GM15510 (cell line): ENCODE data around the gene CHD9.

Experiments
- POLR2A ChIP-seq: IDR thresholded peaks from 3 replicates; pipeline ENCODE4 v1.6.1; 2011; ENCODE audit warnings: borderline replicate concordance; ENCODE audit not compliant: insufficient read length; ENCODE audit errors: extremely low read depth

The CHD9 gene

GRCh38 chr16:53291757-53292392 lies 237.1 kb downstream of the CHD9 start:
- no peak for TF ChIP-seq POLR2A

DNA sequence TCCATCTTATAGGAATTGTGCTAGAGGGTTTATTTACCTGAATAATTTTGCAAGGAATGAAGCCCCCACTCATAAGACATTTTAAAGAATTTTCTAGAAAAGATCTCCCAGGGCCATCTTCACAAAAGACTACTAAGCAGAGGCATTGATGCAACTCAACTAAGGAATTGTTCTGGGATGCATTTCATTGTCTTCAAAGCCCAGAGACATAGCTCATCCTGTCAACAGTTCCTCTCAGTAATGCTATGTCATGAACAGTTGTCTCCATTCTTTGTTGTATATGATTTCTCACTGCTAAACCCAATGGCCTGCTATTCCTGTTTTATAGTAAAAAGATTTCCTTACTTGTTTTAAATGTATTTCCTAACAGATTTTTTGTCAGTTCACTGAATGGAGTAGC lies 242.7 kb downstream of the CHD9 start:
- TF ChIP-seq POLR2A: no peak

DNA sequence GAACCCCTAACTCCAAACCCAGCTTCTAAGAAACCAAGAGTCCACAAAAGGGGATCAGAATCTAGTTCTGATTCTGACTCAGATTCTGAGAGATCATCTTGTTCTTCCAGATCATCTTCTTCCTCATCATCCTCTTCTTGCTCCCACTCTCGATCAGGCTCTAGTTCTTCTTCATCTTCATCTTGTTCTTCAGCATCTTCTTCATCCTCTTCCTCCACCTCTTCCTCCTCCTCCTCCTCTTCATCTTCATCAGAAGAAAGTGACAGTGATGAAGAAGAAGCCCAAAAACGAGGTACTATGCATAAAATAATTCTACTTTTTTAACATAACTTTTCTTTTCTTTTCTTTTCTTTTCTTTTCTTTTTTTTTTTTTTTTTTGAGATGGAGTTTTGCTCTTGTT lies 249.5 kb downstream of the CHD9 start:
- no peak for TF ChIP-seq POLR2A

DNA sequence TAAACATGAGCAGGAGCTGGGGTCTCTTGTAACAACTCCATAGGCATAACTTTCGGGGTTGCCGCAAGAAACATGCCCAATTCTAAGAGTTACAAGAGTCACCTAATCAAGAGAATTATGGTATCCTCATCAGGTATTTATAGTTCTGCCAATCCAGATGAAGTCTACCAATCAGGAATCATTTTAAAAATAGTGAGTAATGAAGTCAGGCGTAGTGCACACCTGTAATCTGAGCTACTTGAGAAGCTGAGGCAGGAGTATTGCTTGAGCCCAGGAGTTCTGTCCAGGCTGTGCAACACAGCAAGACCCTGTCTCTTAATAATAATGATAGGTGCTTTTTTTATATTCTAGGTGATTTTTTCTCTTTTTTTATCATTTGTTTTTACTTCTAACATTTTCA lies 251.0 kb downstream of the CHD9 start:
- no peak for TF ChIP-seq POLR2A

- no peak for TF ChIP-seq POLR2A
Measured at GRCh38 chr16:53309457-53309856, 254.7 kb downstream of the CHD9 start.

DNA sequence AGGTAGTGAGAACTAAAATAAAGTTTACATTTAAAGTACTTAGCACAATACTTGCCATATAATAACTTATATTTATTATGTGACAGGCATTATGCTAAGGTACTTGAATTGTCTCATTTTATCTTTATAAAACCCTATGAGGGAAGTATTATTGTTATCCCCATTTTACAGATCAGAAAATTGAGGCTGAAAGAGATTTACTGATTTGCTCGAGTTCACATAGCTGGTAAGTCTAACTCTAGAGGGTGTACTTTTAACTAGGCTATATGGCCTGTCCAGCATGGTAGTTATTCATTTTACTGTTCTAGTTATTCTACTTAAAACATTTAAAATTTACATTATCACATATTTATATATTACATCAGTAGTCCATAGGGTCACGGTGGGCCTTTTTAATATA lies 266.2 kb downstream of the CHD9 start:
- TF ChIP-seq POLR2A: no peak

DNA sequence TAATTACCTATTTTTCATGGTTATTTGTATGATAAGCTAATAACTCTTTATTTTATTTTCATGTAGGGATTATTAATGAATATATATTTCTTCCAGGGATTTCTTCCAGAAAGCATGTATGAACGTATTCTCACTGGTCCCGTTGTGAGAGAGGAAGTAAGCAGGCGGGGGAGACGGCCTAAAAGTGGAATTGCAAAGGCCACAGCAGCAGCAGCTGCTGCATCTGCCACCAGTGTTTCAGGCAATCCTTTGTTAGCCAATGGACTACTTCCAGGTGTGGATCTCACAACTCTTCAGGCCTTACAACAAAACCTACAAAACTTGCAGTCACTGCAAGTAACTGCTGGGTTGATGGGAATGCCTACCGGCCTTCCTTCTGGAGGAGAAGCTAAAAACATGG lies 269.1 kb downstream of the CHD9 start:
- TF ChIP-seq POLR2A: no peak

GRCh38 chr16:53334581-53334980 lies 279.8 kb downstream of the CHD9 start:
- no peak for TF ChIP-seq POLR2A

GRCh38 chr16:53337294-53337693 lies 282.5 kb downstream of the CHD9 start:
- no peak for TF ChIP-seq POLR2A

DNA sequence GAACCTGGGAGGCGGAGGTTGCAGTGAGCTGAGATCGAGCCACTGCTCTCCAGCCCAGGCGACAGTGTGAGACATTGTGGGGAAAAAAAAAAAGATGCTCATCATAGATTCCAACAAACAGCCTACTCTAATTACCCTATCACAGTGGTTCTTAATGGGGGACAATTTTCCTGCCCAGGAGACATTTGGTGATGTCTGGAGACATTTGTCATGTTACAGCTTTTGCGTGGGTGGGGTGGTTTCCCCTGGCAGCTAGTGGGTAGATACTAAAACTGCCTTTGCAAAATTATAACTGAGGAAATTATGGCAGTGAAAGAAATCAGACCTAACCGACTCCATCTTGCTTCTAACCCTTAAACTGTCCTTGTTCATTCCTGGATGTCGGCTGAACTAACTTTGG lies 287.0 kb downstream of the CHD9 start:
- TF ChIP-seq POLR2A: no peak

DNA sequence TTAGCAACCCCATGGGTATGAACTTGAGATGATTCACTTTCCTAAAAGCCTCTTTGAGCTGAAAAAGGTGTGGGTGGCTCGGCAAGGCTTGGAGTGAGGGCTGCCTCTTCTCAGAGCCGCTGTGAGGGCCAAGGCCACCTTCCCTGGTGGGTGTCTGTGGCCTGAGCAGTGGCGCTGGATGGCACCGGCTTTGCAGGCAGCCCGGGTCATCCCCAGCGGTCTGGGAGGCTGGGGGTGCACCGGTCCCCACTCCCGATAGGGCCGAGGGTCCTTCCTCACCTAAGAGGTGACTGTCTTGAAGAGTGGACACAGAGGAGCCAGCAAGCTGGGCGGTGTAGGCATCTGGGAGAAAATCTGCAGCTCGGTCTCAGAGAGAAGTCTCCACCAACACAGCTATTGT lies 300.3 kb downstream of the CHD9 start:
- TF ChIP-seq POLR2A: no peak

DNA sequence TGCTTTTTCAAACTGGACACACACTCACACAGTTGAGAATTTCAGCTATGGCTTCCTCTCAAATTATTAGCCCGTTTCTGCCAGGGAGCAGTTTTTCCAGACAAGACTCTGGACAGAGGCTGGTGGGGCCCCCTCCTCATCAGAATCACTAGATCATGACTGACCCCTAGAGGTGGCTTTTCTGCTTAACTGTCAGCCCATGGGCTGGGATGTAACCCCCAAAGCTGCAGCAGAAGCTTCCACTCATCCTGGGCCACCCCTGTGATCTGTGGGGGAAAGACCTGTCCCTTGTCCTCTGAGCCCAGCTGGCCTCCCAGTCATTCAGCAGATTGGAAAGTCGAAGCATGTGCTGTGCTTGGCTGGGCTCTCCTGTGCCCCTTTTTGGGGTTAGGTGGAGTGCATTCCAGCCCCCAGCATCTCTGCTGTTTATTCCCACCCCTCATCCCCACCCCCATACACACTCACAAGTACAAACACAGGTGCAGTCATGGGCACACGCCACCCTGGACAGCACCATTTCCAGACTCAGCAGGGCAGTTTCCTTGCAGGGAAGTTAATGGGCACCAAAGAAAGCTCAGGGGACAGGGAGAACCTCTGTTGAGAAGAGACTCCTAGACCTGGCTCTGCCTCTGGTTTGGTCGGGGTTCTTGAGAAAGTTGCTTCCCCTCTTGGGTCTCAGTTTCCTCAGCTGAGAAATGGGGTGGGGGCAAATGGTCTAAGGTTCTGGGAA lies 301.9 kb downstream of the CHD9 start:
- TF ChIP-seq POLR2A: no peak

- no peak for TF ChIP-seq POLR2A
Measured at GRCh38 chr16:53357208-53357586, 302.4 kb downstream of the CHD9 start.

DNA sequence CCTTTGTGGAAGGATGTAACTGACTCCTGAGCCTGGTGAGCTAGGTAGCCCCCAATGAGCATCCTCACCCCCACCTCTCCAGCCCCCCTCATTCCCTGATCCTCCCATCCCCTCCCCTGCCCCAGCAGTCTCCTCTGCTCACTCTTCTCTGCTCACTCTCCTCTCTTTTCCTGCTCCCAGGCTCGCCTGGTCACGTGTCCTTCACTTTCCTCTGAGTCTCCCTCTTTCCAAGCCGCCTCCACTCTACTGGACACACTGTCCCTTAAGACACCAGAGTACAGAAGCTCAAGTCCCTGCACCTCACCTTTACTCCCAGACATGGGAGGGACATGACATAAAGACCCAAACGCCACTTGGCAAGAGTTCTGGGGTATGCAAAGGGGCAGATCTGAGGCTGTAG lies 303.2 kb downstream of the CHD9 start:
- TF ChIP-seq POLR2A: no peak

DNA sequence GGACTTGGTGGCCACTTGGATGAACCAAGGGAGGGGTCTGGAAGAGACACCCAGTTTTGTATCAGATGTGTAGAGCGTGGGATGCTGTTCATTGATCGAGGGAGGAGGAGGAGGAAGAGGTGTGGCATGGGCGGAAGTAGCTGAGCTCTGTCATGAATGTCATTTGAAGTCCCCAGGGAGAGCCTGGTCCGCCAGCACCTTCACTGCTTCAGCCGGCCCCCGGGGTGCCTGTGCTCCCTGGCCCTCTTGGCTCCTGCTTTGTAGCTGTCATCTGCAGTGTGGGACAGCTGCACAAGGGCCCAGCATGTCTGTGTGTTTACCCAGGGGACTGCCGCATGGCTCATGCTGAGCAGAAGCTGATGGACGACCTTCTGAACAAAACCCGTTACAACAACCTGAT lies 304.1 kb downstream of the CHD9 start:
- no peak for TF ChIP-seq POLR2A

GRCh38 chr16:53369921-53370320 lies 315.1 kb downstream of the CHD9 start:
- no peak for TF ChIP-seq POLR2A

GRCh38 chr16:53370827-53371226 lies 316.0 kb downstream of the CHD9 start:
- no peak for TF ChIP-seq POLR2A

DNA sequence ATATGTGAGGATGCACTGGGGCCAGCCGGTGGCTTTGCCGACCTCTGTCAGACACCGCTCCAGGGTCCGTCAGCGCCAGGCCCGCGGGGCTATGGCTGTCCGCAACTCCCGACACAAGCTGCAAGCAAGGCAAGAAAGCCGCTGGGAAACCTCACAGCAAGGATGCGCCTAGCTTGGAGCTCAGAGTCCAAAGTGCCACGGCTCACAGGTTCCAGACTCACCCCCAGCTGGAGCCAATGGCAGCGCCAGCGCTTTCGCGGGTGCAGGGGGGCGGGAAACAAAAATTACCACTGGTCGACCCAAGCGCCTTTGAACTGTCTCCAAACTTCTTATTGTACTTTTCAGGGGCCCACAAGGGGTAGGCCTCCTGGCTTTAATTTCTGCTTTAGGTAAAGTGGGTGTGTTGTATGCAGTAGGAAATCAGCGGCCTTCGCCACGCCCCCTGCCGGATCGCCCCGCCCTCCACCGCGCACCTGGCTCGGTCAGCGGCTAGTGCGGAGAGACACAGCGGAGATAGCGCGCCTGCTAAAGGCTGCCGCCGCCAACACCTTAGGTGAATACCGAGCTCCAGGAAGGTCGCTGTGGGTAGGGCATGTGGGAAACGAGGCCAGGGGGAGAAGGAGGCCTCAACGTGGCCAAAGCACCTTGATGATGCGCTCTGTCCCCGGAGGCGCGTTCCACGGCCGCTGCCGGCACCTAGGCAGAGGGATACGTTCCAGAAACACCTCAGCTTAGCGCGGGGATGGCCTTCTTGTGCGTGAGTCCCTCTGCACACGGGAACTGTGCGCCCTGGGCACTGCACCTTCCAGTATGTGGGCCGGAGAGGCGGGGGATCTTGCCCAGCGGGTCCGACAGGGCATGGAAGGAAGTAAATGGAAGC lies 318.4 kb downstream of the CHD9 start:
- no peak for TF ChIP-seq POLR2A
